NCI-H82 (cell line): ENCODE data around the gene FAM98C.
"Not testable (repeated sequence)": the region's sequence is repeated elsewhere in the genome, so short reads cannot be mapped to it uniquely, and the experiment has no call there.

Experiments used
- DNase-seq: peaks from one replicate; lab custom pipeline; 2025; lab: John Stamatoyannopoulos, UW

The FAM98C gene

GRCh38 chr19:38425810-38426466 lies 23.0 kb downstream of the FAM98C start, which contains the start of gene RASGRP4:
RASGRP4 (minus strand) TSS chr19:38426219; CDS start chr19:38426091, 128 bp downstream.
- no peak for DNase-seq

GRCh38 chr19:38427035-38427677 lies 24.3 kb downstream of the FAM98C start:
- not testable (repeated sequence) for DNase-seq

- DNase-seq, result no peak
Observed at GRCh38 chr19:38429055-38429810, 26.3 kb downstream of the FAM98C start.

- no peak for DNase-seq
Observed at GRCh38 chr19:38429811-38430156, 26.9 kb downstream of the FAM98C start.

GRCh38 chr19:38430931-38431330 lies 28.0 kb downstream of the FAM98C start:
- DNase-seq, result no peak

GRCh38 chr19:38433268-38433733 lies 30.4 kb downstream of the FAM98C start, which contains the start of gene RYR1:
RYR1 (plus strand) TSS chr19:38433691; CDS start chr19:38433830, 139 bp downstream.
- DNase-seq, result peak; percentile 87

GRCh38 chr19:38434549-38435051 lies 31.7 kb downstream of the FAM98C start:
- peak; percentile 85 for DNase-seq

GRCh38 chr19:38437295-38437694 lies 34.4 kb downstream of the FAM98C start:
- DNase-seq, result no peak

- DNase-seq, result no peak
Observed at GRCh38 chr19:38437917-38438316, 35.0 kb downstream of the FAM98C start.

GRCh38 chr19:38440592-38440991 lies 37.7 kb downstream of the FAM98C start:
- DNase-seq, result no peak

- peak; percentile 52 for DNase-seq
Observed at GRCh38 chr19:38441657-38442348, 38.9 kb downstream of the FAM98C start.

GRCh38 chr19:38442736-38443135 lies 39.8 kb downstream of the FAM98C start:
- DNase-seq, result no peak

GRCh38 chr19:38443458-38443999 lies 40.6 kb downstream of the FAM98C start:
- DNase-seq, result no peak

GRCh38 chr19:38444026-38444425 lies 41.1 kb downstream of the FAM98C start:
- DNase-seq, result no peak

- DNase-seq, result no peak
Observed at GRCh38 chr19:38445362-38445761, 42.5 kb downstream of the FAM98C start.

- DNase-seq, result no peak
Observed at GRCh38 chr19:38448225-38448624, 45.3 kb downstream of the FAM98C start.

GRCh38 chr19:38449518-38449917 lies 46.6 kb downstream of the FAM98C start:
- no peak for DNase-seq

GRCh38 chr19:38451036-38451435 lies 48.1 kb downstream of the FAM98C start:
- DNase-seq, result no peak

GRCh38 chr19:38451629-38452028 lies 48.7 kb downstream of the FAM98C start:
- no peak for DNase-seq

- peak; percentile 66 for DNase-seq
Observed at GRCh38 chr19:38452430-38453366, 49.8 kb downstream of the FAM98C start.

GRCh38 chr19:38453596-38453995 lies 50.7 kb downstream of the FAM98C start:
- no peak for DNase-seq
